Epidermal melanocyte (primary cell): ENCODE measurements around the gene AIFM3.

Experiments
- DNase-seq: peaks from one replicate; pipeline ENCODE4 v3.0.0; 2011; ENCODE audit warnings: low spot score; ENCODE audit not compliant: insufficient read length

AIFM3 gene

GRCh38 chr22:20990184-20991180, 23.4 kb downstream of the AIFM3 start:
- no peak for DNase-seq

- DNase-seq: no peak
These were observed 24.4 kb downstream of the AIFM3 start for GRCh38 chr22:20991252-20992055.

GRCh38 chr22:20992056-20992442, 25.0 kb downstream of the AIFM3 start:
- no peak for DNase-seq

- no peak for DNase-seq
These were observed 25.6 kb downstream of the AIFM3 start for GRCh38 chr22:20992456-20993303.

- DNase-seq: no peak
These were observed 26.5 kb downstream of the AIFM3 start for GRCh38 chr22:20993304-20994127.

GRCh38 chr22:20994128-20994901, 27.3 kb downstream of the AIFM3 start:
- no peak for DNase-seq

GRCh38 chr22:20994902-20995241, 27.8 kb downstream of the AIFM3 start:
- no peak for DNase-seq

- DNase-seq: no peak
These were observed 28.4 kb downstream of the AIFM3 start for GRCh38 chr22:20995329-20996030.

- no peak for DNase-seq
These were observed 29.0 kb downstream of the AIFM3 start for GRCh38 chr22:20996031-20996410.

GRCh38 chr22:20996598-20997535, 29.8 kb downstream of the AIFM3 start:
- no peak for DNase-seq

- no peak for DNase-seq
These were observed 30.6 kb downstream of the AIFM3 start for GRCh38 chr22:20997536-20998257.

- no peak for DNase-seq
These were observed 31.6 kb downstream of the AIFM3 start for GRCh38 chr22:20998411-20999336.

- no peak for DNase-seq
These were observed 32.5 kb downstream of the AIFM3 start for GRCh38 chr22:20999350-21000206.

GRCh38 chr22:21000207-21000986, 33.3 kb downstream of the AIFM3 start:
- DNase-seq: no peak
